Dermis microvascular lymphatic vessel endothelial cell (primary cell): Measurements from ENCODE around the gene OR51S1. TPM values are rescaled to one million over a fixed set of nuclear protein-coding genes. Genes with fewer than 3 reads are reported as not detected.
"Not testable (repeated sequence)": the region's sequence is repeated elsewhere in the genome, so short reads cannot be mapped to it uniquely, and the experiment has no call there.

Experiments used
- DNase-seq, 2 donors: peaks; one replicate each; pipeline versions ENCODE4 v3.0.0 to v3.0.0-alpha.2; 2010; ENCODE audit warnings: low read depth in 2 of 2
- total RNA-seq: library from RNA; depleted of rRNA; stranded (reverse); fragments of >200 nt; gene quantifications from 2 replicates; pipeline ENCODE4 v1.2.1, GENCODE V29; 2014

OR51S1 gene, protein sequence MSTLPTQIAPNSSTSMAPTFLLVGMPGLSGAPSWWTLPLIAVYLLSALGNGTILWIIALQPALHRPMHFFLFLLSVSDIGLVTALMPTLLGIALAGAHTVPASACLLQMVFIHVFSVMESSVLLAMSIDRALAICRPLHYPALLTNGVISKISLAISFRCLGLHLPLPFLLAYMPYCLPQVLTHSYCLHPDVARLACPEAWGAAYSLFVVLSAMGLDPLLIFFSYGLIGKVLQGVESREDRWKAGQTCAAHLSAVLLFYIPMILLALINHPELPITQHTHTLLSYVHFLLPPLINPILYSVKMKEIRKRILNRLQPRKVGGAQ
- total RNA-seq = not detected in 2 replicates

DNA sequence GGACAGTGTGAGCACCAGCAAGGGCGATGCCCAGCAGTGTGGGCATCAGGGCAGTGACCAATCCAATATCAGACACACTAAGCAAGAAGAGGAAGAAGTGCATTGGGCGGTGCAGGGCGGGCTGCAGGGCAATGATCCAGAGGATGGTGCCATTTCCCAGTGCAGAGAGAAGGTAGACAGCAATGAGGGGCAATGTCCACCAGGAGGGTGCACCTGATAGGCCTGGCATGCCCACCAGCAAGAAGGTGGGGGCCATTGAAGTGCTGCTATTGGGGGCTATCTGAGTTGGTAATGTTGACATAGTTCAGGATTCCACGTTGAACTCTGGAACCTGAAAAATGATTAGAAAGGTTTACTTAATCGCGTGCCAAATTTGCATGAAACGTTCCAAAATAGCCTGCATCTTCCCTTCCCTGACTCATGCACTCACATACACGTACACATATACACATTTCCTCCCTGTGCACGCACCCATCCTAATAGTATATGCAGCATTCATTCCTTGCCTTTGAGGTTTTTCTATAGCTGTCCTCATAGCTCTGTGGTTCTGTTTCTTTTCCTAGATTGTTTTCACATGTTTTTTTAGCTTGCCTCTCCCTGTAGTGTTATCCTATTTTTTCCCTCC lies at the start of gene OR51S1:
OR51S1 (minus strand) TSS at position 301 of the 625 bp plus-strand sequence; CDS start at position 301, 0 bp downstream.
- no peak for DNase-seq

DNA sequence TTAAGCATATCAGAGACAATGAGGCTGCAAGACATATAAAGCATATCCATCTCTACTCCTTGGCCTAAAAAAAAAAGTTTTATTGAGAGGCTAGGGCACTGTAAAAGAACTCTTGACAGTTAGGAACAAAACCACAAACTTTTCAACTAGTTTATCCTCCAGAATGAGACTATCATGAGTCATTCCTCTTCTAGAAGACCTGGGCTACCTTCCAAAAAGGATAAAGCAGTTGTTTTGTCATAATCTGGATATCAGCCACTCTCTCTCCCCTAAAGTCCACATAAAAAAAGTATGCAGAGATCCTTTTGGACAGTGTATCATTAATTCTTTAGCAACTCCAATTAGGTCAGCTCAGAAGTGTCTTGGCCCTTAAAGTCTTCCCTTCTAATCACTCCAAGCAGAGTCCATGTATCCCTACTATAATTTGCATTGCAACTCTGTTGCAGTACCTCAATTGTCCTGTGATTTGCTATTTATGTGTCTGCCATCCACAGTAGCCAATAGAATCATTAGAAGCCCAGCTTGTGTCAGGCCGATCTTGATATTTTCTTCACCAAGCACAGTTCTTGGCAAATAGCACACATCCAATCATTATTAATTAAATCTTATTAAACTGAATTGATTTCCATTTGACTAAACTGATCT lies 43.1 kb upstream of the OR51S1 start:
- no peak for DNase-seq

DNA sequence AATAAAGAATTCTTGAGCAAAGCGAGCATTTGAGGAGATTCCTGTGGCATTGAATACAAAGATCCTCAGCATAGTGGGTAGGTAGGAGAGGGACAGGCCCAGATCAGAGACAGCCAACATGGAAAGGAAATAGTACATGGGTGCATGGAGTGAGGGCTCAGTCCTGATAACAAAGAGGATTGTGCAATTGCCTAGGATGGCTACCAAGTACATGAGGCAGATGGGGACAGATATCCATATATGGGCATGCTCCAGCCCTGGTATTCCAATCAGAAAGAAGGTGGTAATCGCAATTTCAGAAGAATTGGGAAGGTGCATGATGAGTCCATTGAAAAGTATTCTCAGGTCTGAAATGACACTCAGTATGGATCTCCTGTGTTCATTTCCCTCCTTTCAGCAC lies 41.3 kb upstream of the OR51S1 start:
- DNase-seq = no peak

DNA sequence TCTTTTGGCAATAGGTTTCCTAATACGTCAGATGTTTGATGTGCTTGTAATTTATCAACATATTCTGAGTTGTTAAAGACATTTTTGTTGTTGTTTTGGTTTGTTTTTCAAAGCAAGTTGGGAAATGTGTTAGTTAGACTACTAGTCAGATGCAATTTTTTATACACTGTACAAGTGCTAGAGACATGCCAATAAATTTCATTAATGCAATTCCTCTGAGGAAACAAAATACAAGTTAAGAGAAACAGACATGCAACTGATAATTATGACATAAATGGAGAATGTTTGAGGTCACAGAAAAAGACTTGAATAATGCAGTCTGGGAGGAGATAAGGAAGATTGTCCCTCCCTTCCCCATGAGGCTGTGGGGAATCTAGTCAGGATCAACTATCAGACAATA lies 38.6 kb upstream of the OR51S1 start:
- DNase-seq = no peak

DNA sequence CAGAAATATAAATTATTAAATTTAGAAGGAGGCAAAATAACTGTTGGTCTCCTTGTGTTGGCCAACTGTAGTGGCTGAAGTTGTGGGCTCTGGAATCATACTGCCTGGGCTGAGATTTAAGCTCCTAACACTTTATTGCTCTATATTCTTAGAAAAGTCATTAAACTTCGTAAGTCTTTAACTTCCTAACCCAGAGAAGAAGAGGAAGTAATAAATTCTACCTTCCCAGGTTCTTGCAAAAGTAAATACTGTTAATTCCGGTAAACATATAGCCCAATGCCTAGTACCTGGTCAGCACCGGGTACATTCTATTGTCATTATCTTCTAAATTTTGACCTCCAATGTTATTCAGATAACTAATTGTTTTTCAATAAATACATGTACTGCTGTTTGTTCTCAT lies 37.2 kb upstream of the OR51S1 start:
- DNase-seq = no peak

DNA sequence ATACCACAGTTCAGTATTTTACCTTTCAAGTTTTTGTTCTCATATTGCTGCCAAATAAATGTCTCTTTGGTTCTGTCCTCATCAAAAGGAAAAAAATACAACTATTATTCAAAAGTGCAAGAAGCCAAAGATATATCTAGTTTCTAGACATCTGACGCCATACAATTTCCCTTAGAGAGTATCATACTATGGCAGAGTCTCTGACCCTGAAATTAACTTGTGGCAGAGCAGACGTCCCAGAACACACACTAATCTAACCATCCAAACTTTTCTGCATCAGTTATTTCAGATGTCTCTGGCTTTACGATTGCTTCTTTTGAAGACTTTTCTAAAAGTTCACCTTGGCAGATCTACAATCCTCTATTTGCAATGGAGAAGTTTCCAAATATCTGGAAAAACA lies 35.4 kb upstream of the OR51S1 start:
- DNase-seq = no peak

DNA sequence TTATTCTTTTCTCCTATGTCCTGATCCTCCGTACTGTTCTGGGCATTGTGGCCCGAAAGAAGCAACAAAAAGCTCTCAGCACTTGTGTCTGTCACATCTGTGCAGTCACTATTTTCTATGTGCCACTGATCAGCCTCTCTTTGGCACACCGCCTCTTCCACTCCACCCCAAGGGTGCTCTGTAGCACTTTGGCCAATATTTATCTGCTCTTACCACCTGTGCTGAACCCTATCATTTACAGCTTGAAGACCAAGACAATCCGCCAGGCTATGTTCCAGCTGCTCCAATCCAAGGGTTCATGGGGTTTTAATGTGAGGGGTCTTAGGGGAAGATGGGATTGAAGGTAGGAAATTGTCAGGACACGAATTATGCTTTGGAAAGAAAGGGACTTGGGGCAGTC lies 33.5 kb upstream of the OR51S1 start:
- no peak for DNase-seq

DNA sequence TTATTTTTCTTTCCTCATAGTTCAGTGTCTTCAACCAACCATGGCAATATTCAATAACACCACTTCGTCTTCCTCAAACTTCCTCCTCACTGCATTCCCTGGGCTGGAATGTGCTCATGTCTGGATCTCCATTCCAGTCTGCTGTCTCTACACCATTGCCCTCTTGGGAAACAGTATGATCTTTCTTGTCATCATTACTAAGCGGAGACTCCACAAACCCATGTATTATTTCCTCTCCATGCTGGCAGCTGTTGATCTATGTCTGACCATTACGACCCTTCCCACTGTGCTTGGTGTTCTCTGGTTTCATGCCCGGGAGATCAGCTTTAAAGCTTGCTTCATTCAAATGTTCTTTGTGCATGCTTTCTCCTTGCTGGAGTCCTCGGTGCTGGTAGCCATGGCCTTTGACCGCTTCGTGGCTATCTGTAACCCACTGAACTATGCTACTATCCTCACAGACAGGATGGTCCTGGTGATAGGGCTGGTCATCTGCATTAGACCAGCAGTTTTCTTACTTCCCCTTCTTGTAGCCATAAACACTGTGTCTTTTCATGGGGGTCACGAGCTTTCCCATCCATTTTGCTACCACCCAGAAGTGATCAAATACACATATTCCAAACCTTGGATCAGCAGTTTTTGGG lies 33.0 kb upstream of the OR51S1 start, which contains the start of gene OR51T1:
OR51T1 (plus strand) TSS at position 41 of the 641 bp plus-strand sequence; CDS start at position 41, 0 bp downstream.
- DNase-seq = no peak

DNA sequence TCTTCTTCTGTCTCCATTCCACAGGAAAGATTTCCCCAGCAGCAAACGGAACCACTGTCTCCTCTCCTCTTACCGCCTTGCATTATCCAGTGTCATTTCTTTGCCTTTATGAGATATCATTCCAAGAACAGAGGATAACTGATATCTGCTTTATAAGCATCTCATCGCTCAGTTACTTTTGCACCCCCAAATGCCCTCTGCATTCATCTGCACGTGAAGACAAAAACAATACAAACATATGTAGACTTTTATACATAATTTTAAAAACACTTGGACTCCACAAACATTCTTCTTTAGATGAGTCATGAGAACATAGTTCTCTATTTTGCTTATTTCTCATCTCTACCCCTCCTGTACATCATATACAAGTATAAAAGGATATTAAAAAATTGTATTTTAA lies 32.2 kb upstream of the OR51S1 start:
- DNase-seq = no peak

DNA sequence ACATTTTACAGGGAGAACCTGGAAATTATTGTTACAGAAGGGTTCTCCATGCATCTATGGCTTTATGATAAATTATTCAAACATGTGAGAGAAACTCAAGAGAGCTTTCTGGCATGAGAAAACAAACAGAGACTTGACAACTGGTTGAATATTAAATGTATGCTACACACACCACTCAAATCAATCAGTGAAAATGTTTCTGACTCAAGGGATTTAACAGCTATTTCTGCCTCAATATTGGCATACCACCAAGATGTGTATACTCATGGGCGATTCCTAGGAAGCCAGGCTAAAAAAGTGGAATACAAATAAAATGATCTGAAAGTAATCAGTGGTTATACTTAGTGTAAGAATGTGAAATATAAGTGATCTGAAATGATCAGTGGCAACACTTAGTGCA lies 16.8 kb upstream of the OR51S1 start:
- no peak for DNase-seq

DNA sequence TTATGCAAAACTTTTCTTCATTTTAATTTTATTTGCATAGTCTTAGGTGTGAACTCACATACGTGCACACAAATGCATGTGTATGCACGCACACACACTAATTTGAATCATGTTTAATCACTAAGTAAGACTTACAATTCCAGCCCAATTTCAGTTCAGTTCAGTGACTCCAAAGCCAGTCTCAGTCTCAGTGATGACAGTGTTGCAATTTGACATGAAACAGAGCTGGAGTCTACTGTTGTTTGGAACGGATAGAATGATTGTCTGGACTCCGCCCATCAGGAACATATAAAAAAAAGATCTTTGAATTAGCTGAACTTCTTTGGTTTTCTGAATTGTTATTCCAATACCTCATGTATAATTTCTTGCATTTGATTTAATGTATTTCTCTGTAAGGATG lies 14.9 kb upstream of the OR51S1 start:
- no peak for DNase-seq

DNA sequence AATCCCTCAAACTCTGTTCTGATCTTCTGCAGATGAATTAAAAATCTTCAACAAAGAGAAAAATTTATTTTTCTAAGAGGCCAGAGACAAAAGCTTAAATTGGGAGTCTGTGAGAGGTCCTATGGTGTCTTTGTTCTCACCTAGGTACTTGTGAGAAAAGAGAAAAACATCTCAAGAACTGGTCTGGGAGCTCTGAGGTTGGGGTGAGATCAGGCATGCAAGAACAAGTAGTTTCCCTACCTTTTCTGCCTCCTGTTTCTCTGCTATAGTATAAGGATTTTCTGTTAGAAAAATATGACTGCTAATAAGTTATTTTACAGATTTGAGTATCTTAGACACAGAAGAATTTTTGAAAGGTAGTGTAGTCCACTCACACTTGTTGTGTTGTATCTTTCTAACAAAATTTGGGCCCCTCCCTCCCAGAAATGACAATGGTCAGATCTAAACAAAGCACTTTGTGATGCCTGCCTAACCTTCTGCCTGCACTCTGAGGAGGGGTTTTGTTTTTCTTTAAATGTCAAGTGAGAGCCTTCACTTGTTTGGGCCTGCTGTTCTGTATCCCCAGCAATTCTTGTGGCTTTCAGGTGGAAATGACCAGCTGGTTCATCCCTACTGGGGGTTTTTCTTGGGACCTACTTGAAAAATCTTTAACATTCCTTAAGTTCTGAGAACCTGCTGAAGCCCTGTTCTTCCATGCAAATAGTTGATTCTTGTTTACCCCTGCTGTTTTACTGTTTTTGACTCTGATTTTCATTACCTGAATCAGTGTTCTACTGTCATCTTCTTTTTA lies 13.6 kb upstream of the OR51S1 start:
- no peak for DNase-seq

DNA sequence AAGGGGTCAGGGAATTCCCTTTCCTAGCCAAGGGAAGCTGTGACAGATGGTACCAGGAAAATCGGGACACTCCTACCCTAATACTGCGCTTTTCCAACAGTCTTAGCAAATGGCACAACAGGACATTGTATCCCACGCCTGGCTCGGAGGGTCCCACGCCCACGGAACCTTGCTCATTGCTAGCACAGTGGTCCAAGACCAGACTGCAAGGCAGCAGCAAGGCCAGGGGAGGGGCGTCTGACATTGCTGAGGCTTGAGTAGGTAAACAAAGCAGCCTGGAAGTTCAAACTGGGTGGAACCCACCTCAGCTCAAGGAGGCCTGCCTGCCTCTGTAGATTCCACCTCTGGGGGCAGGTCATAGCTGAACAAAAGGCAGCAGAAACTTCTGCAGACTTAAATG lies 5.3 kb upstream of the OR51S1 start:
- not testable (repeated sequence) for DNase-seq

DNA sequence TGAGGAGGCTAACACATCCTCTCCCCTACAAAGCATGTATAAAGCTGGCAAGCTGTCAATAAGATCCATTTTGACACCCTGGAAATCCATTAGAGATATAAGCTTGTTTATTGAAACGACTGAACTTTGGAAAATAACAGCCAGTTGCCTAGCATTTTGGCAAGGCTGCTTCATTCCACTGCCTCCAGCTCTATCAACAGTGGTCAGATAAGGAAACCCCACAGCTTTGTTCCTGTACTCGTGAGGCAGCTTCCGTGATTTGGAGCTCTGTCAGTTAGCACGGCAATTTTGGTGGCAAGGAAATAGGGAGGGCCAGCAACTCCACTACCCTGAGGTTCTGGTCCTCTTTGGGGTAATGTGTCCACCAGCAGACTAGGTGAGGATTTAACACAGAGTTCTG lies 2.0 kb upstream of the OR51S1 start:
- no peak for DNase-seq

DNA sequence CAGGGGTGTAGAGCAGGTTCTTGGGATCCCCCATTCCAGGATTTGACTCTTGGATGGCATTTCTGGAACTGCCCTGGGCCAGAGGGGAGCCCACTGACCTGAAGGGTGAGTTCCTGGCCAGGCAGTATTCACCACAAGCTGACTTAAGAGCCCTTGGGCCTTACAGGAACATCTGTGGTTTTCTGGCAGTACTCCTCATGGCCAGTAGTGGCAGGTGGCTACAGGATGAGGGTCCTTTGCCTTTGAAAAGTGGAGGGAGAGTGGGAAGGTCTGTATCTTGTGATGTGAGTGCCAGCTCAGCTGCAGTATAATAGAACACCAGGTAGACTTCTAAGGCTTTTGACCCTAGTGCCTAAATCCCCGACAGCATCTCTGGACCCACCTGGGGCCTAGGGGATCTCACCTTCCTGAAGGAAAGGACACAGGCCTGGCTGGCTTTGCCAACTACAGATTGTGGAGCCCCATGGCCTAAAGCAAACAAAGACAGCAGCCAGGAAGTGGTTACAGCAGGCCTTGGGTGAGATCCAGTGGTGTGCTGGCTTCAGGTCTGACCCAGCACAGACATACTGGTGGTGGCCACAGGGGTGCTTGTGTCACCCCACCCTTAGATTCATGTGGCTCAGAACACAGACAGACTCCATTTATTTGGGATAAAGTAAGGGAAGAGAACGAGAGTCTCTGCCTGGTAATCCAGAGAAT lies 9.0 kb downstream of the OR51S1 start:
- DNase-seq = no peak

DNA sequence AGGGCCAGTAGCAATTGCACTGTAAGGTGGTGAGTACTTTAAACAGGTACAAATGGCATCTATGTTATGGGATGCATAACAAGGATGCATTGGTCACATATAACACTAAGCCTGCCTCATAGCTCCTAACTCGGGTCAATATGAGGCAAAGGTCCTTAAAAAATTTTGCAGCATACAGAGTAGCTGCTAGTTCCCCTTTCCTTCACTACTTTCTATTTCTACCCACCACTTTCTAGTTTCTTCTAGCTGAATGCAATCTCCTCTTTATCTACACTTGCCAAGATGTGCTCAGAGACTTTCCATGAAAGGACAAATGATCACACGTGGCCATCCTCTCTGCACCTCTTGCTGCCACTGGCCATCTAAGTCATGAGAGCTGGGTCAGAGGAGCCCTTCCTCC lies 18.1 kb downstream of the OR51S1 start:
- DNase-seq = no peak

DNA sequence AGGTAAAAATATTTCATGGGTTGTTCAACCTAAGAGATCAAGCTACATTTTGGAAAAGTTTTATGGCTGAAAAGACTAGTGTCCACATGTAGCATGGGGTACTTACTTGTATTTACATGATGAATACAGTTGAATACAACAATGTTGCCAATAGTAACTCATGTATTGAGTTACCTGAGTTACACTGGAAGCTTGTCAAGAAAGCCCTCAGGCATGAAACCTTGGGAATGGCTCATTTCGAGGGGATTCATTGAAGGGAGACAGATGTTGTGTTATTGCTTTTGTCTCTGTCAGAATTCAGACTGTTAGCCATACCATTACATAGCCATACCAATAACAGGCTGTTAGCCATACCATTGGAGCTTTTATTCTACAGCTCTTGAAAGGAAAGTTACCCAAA lies 18.7 kb downstream of the OR51S1 start:
- DNase-seq = no peak

DNA sequence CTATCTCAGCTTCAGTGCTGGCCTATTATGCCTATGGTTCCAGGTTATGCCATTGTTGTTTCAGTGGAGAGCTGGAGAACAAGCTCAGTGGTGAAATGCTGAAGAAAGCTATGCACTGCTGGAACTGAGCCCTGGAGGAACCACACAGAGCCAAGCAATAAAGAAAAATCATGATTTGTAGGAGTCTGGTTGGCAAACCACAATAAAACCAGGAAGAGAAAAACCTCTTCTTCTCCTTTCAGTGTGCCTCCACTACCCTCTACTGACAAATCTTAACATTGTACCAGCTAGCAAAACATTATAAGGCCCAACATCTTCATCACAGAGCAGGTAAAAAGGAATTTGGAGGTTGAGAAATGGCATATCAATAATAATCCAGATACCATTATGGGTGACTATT lies 22.6 kb downstream of the OR51S1 start:
- DNase-seq = no peak

DNA sequence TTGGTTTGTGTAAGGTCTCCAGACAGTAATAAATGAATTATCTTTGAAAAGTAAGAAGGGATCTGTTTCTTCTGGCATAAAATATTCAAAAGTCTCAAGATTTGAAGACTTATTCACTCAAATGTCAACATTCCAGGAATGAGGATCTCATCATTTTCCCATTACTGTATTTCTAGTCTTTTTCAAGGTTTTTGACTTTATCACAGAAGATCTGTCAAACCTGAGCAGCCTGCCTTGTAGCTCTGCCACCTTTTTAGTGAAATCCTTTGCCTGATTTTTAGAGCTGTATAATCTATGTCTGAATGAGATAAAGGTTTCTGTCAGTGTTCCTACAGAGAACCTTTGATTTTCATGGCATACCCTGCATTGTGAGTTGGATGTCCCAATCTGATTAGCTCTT lies 23.9 kb downstream of the OR51S1 start:
- DNase-seq = no peak

DNA sequence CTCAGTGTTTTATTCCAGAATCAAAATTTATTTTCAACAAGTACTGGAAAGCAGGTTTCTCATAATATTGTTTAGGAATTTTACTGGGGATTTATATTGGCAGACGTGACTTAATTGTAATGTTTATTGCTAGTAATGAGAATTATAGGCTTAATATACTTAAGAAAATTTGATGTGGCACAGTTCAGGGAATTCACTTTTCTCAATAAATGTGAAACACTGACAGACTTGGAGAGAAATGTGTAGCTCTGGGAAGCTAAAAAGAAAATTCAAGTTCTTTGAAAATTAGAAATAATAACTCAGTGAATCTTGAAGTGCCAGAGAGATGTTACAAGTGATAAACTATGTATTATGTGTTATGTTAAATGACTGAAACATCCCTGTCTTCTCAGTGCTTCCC lies 28.0 kb downstream of the OR51S1 start, which contains the start of gene OR51F2:
OR51F2 (plus strand) TSS at position 301 of the 400 bp plus-strand sequence. CDS start 101 bp downstream, outside the sequence.
- no peak for DNase-seq

DNA sequence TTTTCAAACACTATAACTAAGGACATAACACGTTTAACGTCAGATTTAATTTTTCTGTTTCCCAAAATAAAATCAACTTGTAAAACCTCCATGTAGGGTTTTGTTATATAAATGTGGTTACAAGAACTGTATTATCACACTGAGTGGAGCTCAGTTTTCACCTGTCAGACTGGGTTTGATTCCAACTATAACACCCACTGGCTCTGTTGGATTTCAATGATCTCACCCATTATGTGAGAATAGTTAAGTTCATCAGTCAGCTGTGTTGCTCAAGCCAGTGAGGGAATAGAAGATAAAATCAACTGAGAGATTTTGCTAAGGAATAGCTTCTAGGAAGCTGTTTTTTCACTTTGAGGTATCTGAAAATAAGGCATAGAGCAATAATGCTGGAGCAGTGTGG lies 39.8 kb downstream of the OR51S1 start:
- DNase-seq = no peak
